ENCODE results near the gene SYP.
"Not testable (repeated sequence)": the region's sequence is repeated elsewhere in the genome, so short reads cannot be mapped to it uniquely, and the experiment has no call there.

The SYP gene

DNA sequence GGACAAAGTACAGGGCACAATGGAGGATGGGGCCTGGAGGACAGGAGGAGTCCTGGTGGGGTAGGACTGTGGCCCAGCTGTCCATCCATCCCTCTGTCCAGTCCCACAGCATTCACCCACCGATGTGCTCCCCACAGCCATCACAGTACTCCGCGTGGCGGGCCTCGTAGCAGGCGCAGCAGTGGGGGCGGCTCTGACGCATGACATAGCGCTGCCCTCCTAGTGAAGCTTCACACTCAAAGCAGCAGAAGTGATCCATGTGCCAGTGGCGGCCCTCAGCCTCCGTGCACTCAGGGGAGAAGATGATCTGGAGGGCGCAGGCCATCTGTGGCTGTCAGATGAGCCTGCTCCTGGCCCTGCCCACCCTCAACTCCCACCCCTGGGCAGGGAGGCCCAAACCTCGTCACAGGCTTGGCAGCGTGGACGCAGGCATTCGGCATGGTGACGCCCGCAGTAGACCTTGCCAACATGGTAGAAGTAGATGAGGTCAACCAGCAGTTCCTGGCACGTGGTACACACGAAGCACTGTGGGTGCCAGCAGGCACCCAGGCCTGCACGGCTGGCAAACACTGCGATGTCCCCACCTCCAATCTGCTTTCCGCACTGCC, 22.0 kb downstream of the SYP start:
- TF ChIP-seq, protein P1, sequence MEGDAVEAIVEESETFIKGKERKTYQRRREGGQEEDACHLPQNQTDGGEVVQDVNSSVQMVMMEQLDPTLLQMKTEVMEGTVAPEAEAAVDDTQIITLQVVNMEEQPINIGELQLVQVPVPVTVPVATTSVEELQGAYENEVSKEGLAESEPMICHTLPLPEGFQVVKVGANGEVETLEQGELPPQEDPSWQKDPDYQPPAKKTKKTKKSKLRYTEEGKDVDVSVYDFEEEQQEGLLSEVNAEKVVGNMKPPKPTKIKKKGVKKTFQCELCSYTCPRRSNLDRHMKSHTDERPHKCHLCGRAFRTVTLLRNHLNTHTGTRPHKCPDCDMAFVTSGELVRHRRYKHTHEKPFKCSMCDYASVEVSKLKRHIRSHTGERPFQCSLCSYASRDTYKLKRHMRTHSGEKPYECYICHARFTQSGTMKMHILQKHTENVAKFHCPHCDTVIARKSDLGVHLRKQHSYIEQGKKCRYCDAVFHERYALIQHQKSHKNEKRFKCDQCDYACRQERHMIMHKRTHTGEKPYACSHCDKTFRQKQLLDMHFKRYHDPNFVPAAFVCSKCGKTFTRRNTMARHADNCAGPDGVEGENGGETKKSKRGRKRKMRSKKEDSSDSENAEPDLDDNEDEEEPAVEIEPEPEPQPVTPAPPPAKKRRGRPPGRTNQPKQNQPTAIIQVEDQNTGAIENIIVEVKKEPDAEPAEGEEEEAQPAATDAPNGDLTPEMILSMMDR (IDR thresholded peaks at IDR 0.05; ENCODE audit: low read depth, low read length, missing control alignments): no peak
- DNase-seq (ENCODE audit: low read depth): no peak
- H3K4me3 ChIP-seq (ENCODE audit: low read depth, low read length): no peak overlapping the region

DNA sequence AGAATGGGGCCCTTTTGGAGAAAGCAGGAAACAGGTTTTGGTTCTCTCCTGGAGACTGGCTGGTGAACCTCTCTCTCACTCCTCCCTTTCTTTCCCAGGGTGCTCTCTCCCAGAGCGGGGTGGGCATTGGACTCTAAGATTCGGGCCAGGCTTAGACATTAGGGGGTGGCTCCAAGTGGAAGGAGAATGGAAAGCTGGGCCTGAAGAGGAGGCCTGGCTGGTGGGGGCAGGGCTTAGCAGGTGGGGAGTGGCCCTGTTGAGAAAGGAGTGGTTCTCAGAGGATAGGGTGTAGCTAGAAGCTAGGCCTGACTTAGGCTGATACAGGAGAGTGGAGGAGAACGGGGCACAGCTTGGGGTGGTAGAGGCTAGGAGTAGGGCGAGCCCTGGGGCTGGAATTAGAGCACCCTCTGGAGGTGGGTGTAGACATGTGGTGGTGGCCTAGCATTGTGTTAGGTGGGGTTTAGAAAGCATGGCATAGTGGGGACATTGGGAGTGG, 22.6 kb downstream of the SYP start:
- no peak for DNase-seq (ENCODE audit: low read depth)
- H3K4me3 ChIP-seq (ENCODE audit: low read depth, low read length): no peak overlapping the region
- TF ChIP-seq, protein P1 (IDR thresholded peaks at IDR 0.05; ENCODE audit: low read depth, low read length, missing control alignments): no peak

DNA sequence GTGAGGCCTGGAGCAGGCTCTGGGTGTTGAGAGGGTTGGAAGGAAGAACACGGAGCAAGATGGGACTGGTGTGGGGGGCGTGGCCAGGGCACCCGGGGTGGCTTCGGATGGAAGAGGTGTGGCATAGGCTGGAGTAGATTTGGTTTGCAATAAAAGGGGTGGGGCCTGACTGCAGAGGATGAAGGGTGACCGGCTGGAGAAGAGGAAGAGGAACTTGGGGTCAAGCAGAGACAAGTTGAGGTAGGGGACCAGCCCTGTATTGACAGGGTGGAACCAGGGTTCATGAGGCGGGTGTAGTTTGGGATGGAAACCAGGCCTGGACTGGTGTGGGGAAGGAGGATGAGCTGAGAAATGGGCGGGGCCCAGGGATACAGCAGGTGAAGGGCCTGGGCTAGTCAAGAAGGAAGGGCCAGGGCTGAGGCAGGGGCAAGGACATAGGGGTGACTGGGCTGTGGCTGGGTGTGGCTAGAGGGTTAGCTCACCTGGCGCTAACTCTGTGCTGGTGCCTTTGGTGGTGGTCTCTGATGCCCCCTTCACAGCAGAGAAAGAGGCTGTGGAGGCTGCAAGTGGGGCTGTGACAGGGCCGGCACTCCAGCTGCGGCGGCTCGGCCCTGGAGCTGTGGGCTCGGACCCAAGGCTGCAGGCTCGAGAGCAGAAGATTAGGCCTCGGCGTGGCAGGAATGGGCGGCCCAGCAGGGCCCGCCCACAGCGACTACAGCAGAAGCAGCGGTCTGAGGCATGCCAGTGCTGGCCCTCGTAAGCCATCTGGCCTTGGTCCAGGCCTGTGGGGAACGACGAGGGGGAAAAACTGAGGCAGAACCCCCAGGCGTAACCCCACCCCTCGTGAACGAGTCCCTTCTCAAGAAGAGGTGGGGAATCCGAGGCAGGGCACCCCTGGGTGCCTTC, 23.3 kb downstream of the SYP start:
- DNase-seq (ENCODE audit: low read depth): no peak

DNA sequence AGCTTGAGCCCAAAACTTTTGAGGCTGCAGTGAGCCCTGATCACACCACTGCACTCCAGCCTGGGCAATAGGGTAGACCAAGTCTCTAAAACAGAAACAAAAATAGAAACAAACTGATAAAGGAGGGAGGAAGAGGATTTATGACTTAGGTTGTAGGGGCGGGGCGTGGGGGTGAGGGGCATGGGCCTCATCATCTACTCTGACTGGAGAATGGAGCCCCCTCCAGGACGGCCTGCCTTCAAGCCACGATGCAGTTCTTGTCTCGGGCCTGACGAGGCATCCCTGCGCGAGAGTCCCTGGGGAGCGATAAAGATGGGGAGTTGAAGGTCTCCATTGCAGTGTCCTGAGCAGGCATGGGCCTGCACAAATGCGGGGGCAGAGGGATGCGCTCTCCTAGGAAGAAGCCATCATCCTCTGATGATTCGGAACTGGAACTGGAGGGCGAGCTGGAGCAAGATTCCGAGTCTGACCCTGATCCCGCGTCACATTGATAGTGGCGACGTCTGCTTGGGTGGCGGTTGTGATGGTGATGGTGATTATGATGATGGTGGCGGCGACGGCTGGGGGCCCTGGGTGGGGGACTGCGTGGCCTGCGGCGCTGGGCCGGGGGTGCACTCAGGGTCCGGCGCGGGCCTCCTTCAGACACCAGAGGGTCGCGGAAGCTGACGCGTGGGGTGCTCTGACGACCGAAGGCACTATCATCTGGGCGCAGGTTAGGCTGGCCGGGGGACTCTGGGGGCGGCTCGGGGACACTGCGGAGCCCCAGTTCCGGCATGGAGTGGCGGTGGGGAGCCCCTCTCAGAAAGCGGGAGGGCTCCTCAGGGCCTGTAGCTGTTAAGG, 24.3 kb downstream of the SYP start:
- TF ChIP-seq, protein P1 (IDR thresholded peaks at IDR 0.05; ENCODE audit: low read depth, low read length, missing control alignments): no peak
- no peak for DNase-seq (ENCODE audit: low read depth)
- no peak overlapping the region for H3K4me3 ChIP-seq (ENCODE audit: low read depth, low read length)

More for the DNA sequence above, 23.3 kb downstream of the SYP start:
- H3K4me3 ChIP-seq (ENCODE audit: low read depth, low read length): no peak overlapping the region
- TF ChIP-seq, protein P1 (IDR thresholded peaks at IDR 0.05; ENCODE audit: low read depth, low read length, missing control alignments): no peak

DNA sequence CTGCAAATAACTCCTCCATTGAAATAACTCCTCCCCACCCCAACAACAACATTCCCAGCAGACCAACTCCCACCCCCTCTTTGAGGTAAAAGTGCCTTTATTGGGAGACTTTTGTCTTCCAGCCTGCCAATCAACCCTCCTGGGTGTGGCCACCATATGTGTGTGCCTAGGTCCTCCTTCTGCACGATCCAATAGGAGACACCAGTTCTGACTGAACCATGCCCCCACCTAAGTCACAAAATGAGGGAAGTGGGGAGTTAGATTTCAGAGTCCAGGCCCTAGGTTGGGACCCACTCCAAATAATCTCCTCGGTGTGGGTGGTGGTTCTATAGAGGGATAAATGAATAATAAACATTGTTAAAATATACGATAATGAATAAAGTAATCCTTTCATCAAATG, 25.3 kb downstream of the SYP start:
- TF ChIP-seq, protein P1 (IDR thresholded peaks at IDR 0.05; ENCODE audit: low read depth, low read length, missing control alignments): no peak
- DNase-seq (ENCODE audit: low read depth): no peak
- H3K4me3 ChIP-seq (ENCODE audit: low read depth, low read length): no peak overlapping the region

DNA sequence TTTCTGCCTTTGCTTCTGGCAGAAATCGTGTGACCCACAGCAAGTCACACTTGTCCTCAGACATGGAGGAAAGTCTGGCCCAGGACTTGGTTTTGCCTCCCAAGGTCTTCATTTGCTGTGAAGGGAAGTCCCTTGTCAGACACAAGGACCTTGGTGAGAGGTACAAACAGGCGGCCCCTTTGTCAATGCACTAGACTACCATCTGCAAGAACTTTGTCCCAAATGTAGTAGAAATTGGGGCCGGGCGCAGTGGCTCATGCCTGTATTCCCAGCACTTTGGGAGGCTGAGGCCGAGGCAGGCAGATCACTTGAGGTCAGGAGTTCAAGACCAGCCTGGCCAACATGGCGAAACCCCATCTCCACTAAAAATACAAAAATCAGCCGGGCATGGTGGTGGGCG, 26.4 kb downstream of the SYP start:
- DNase-seq (ENCODE audit: low read depth); H3K4me3 ChIP-seq (ENCODE audit: low read depth, low read length): not testable (repeated sequence)

DNA sequence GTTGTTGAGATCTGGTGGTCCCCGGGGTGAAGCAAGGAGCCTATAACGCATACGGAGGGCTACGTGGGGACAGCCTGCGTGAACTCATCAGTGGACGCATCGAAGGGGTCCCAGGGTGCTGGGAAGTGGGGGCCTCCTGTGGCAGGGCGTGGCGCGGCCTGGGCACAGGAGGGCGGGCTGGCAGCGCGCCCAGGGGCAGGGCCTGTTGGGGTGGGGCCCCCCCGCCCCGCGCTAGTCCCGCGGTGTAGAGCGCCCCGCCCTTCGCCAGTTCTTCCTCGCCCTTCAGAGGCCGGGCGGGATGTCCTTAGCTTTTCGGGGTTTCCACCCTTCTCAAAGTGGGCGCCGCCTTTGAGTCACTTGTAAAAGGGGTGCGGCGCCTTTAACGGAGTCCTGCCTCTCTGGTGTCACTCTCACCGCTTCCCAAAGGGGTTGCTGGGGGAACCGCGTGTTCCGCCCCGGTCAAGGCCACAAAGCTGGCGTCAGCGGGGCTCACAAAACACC, 27.7 kb downstream of the SYP start:
- peak overlapping the region; percentile 74 for H3K4me3 ChIP-seq (ENCODE audit: low read depth, low read length)
- TF ChIP-seq, protein P1 (IDR thresholded peaks at IDR 0.05; ENCODE audit: low read depth, low read length, missing control alignments): no peak
- no peak for DNase-seq (ENCODE audit: low read depth)

All from GM12864 (cell line).